Liver (tissue), 9 donors: Measurements from ENCODE around the gene SMG6. TPM values are rescaled to one million over a fixed set of nuclear protein-coding genes. Genes with fewer than 3 reads are reported as not detected.

Experiments
- DNase-seq: peaks from one replicate; pipeline ENCODE4 v3.0.0-alpha.2; 2017; ENCODE audit warnings: low spot score
- H3K27ac ChIP-seq, 2 donors: one replicate each; pipeline ENCODE4 v1.7.0; 2013; ENCODE audit warnings: inconsistent platforms in 2 of 2, low read length in 2 of 2, control low read depth in 1 of 2, low read depth in 1 of 2, mild to moderate bottlenecking in 1 of 2
- H3K27me3 ChIP-seq, 4 donors: one replicate each; pipeline versions ENCODE4 v1.6.1 to v1.7.0; 2013; ENCODE audit warnings: low read length in 3 of 4, inconsistent platforms in 1 of 4, mild to moderate bottlenecking in 1 of 4, moderate library complexity in 1 of 4; ENCODE audit not compliant: control insufficient read depth in 4 of 4, insufficient read depth in 4 of 4
- H3K36me3 ChIP-seq, 4 donors: one replicate each; pipeline versions ENCODE4 v1.6.1 to v1.7.0; 2013; ENCODE audit warnings: low read length in 3 of 4, mild to moderate bottlenecking in 3 of 4, low read depth in 1 of 4, moderate library complexity in 1 of 4; ENCODE audit not compliant: control insufficient read depth in 4 of 4, insufficient read depth in 3 of 4
- H3K4me1 ChIP-seq, 4 donors: one replicate each; pipeline versions ENCODE4 v1.6.1 to v1.7.0; 2013; ENCODE audit warnings: low read length in 3 of 4, mild to moderate bottlenecking in 3 of 4, moderate library complexity in 1 of 4; ENCODE audit not compliant: control insufficient read depth in 4 of 4, insufficient read depth in 4 of 4
- H3K4me3 ChIP-seq, 3 donors: one replicate each; pipeline versions ENCODE4 v1.6.1 to v1.7.0; 2013; ENCODE audit warnings: low read length in 3 of 3, control low read depth in 1 of 3, low read depth in 1 of 3, mild to moderate bottlenecking in 1 of 3
- H3K9ac ChIP-seq, 2 donors: one replicate each; pipeline ENCODE4 v1.7.0; 2013; ENCODE audit warnings: low read length in 2 of 2, mild to moderate bottlenecking in 2 of 2, moderate library complexity in 2 of 2, control low read depth in 1 of 2, low read depth in 1 of 2
- H3K9me3 ChIP-seq, 4 donors: one replicate each; pipeline versions ENCODE4 v1.6.1 to v1.7.0; 2013; ENCODE audit warnings: low read length in 3 of 4; ENCODE audit not compliant: control insufficient read depth in 4 of 4
- CTCF ChIP-seq: fragments of 150-350 bp; IDR thresholded peaks from 2 replicates; pipeline ENCODE4 v1.5.1; 2017; ENCODE audit warnings: improper control_type of control experiment, low read depth, low read length; ENCODE audit not compliant: missing input control
- FOXA2 ChIP-seq: IDR thresholded peaks from 2 replicates; pipeline ENCODE4 v1.6.1; 2016; ENCODE audit warnings: antibody characterized with exemption
- GABPA ChIP-seq, 2 donors: IDR thresholded peaks in 1 of 2; conservative IDR thresholded peaks in 1 of 2; 2 replicates each; pipeline ENCODE4 v1.6.1; 2016; ENCODE audit warnings: antibody characterized with exemption in 2 of 2, mild to moderate bottlenecking in 1 of 2, moderate library complexity in 1 of 2
- RAD21 ChIP-seq, 2 donors: IDR thresholded peaks; 2 replicates each; pipeline ENCODE4 v1.6.1; 2016; ENCODE audit warnings: antibody characterized with exemption in 2 of 2, mild to moderate bottlenecking in 2 of 2
- ZBTB33 ChIP-seq: IDR thresholded peaks from 2 replicates; pipeline ENCODE4 v1.6.1; 2016; ENCODE audit warnings: antibody characterized with exemption
- WGBS: extraction: QIAGEN DNeasy Blood & Tissue Kit; methylation state at CpG from one replicate; pipeline ENCODE4 v1.1.7; 2013; 5-methylcytosine and 5-hydroxymethylcytosine counted together
- polyA plus RNA-seq, 2 donors: library from polyadenylated mRNA; stranded (reverse) in 1 of 2; unstranded in 1 of 2; fragments of 200-250 nt in 1 of 2; fragments of >200 nt in 1 of 2; fragmentation: Nextera tagmentation in 1 of 2; extraction: Ambion mirVana in 1 of 2; gene quantifications; one replicate each; pipeline versions ENCODE4 v1.2.1 to v1.2.3, GENCODE V29; 2013 to 2015
- total RNA-seq, 2 donors: library from RNA; depleted of rRNA; stranded (reverse); fragments of >200 nt; gene quantifications; one replicate each; pipeline ENCODE4 v1.2.3, GENCODE V29; 2014
- donor health status: healthy.
- donor health status: healthy.
- donor health status: healthy.
- donor health status: healthy.
- donor health status: healthy.

SMG6 gene
- total and polyA plus RNA-seq, 4 donors = 4.9 to 12.0 (median 8.2) TPM

GRCh38 chr17:2060385-2060658, 243.3 kb downstream of the SMG6 start (continued):
- TF ChIP-seq ZBTB33 = no peak

GRCh38 chr17:2059547-2060384, 243.8 kb downstream of the SMG6 start:
- no peaks in the 10 kb centered on the region for H3K27me3 ChIP-seq
- DNase-seq = no peak
- no peak overlapping the region for H3K4me3 ChIP-seq
- 77% methylated on average over 21 of the region's 21 CpGs for WGBS
- H3K9me3 ChIP-seq = no peaks in the 10 kb centered on the region
- H3K27ac ChIP-seq = peak overlapping the region; percentile 37 to 44
- H3K4me1 ChIP-seq = peaks cover 10 to 43% (median 28%) of the 10 kb centered on the region in 4 donors
- H3K9ac ChIP-seq = no peak overlapping the region
- peaks cover 0 to 7% (median 3%) of the 10 kb centered on the region in 4 donors for H3K36me3 ChIP-seq
- no peak for TF ChIP-seq GABPA (IDR thresholded peaks at IDR 0.05 in 1 of 2, conservative IDR thresholded peaks at IDR 0.05 in 1 of 2)
- TF ChIP-seq FOXA2 = no peak

- Histone ChIP-seq H3K4me3 (peak overlapping the region in 1 of 3 donors; percentile 24), H3K9me3 (no peaks in the 10 kb centered on the region), H3K9ac (no peak overlapping the region), H3K36me3 (peaks cover 0 to 3% (median 2%) of the 10 kb centered on the region in 4 donors), H3K27ac (peak overlapping the region in 1 of 2 donors; percentile 54), H3K27me3 (no peaks in the 10 kb centered on the region), H3K4me1 (peaks cover 10 to 38% (median 24%) of the 10 kb centered on the region in 4 donors)
- WGBS = 18% methylated on average over 78 of the region's 78 CpGs
- no peak for TF ChIP-seq ZBTB33
- peak; percentile 78 for TF ChIP-seq CTCF
- TF ChIP-seq RAD21 (IDR thresholded peaks at IDR 0.05) = peak; percentile 63 to 78
- peak; percentile 86 for DNase-seq
Measured at GRCh38 chr17:2058586-2059546, 244.7 kb downstream of the SMG6 start.
